ENCODE measurements around the gene PTPRD. TPM values are rescaled to one million over a fixed set of nuclear protein-coding genes. Genes with fewer than 3 reads are reported as not detected.

Gene PTPRD
- total and polyA plus RNA-seq, 2 of the 4 experiments (the other 2 are of a cell fraction) = 0.07 to 0.18 TPM

DNA sequence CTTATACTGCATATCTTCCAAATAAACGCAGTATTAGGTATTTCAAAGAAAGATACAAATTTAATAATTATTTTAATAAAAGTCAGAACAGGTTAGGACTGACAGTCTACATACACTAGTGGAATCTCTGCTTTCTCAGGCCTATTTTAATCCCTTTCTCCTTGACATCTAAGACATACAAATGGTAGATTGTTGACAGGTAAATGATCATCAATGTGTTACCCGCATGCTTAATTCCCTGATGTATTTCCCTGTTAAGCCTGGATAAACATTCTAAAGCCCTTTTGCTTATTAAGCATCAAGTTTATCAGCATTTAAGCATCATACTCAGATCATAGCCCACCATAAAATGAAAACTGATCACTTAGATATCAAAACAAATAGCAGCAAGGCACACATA lies 576.7 kb downstream of the PTPRD start:
- Histone ChIP-seq H3K18ac (ENCODE audit: low read depth, low read length) (no peak overlapping the region), H3K4me1 (ENCODE audit: control insufficient read depth, insufficient read depth, low read length) (no peaks in the 10 kb centered on the region), H3K9me1 (ENCODE audit: insufficient read depth, low read length) (no peaks in the 10 kb centered on the region), H2BK20ac (ENCODE audit: low read depth, low read length) (no peak overlapping the region), H3K4me2 (ENCODE audit: low read depth, low read length) (no peak overlapping the region), H3K23ac (ENCODE audit: low read depth, low read length) (no peak overlapping the region), H3K36me3 (ENCODE audit: control insufficient read depth, insufficient read depth, low read length) (no peaks in the 10 kb centered on the region), H3K4me3 (ENCODE audit: insufficient read depth, low read depth, low read length) (no peak overlapping the region), H3K4ac (ENCODE audit: low read depth, low read length) (no peak overlapping the region), H4K20me1 (ENCODE audit: insufficient read depth, low read length) (no peaks in the 10 kb centered on the region), H3K9ac (ENCODE audit: low read depth, low read length) (no peak overlapping the region), H4K8ac (ENCODE audit: low read depth in 2 of 2, low read length in 2 of 2) (no peak overlapping the region), H2AFZ (replicated peaks; ENCODE audit: low read length, poor library complexity) (no peak overlapping the region), H4K91ac (ENCODE audit: insufficient read depth, low read depth, low read length) (no peak overlapping the region), H3K27ac (ENCODE audit: insufficient read depth, low read length) (no peak overlapping the region), H2BK15ac (ENCODE audit: low read depth, low read length) (no peak overlapping the region), H2AK5ac (ENCODE audit: low read depth, low read length) (no peak overlapping the region), H3K27me3 (ENCODE audit: control insufficient read depth, insufficient read depth, low read length) (no peaks in the 10 kb centered on the region), H2BK5ac (ENCODE audit: low read depth, low read length, poor library complexity, severe bottlenecking) (no peak overlapping the region), H2AK9ac (replicated peaks; ENCODE audit: low read depth, low read length, poor library complexity) (no peak overlapping the region), H4K5ac (ENCODE audit: low read depth, low read length) (no peak overlapping the region), H3K79me1 (ENCODE audit: low read depth in 1 of 2, low read length in 2 of 2) (no peaks in the 10 kb centered on the region), H2BK120ac (ENCODE audit: low read depth, low read length) (no peak overlapping the region), H3K14ac (replicated peaks; ENCODE audit: low read depth, low read length) (no peak overlapping the region), H3K56ac (ENCODE audit: extremely low read depth, insufficient read depth, low read length) (no peak overlapping the region), H3K9me3 (ENCODE audit: control insufficient read depth, insufficient read depth, low read length) (no peaks in the 10 kb centered on the region)
- intact Hi-C loops (cut with micrococcal nuclease) (no loop called here), in situ Hi-C loops (cut with MboI; ENCODE audit: low sequenced_read_pairs) (no loop called here), dilution Hi-C loops (cut with HindIII; ENCODE audit: low sequenced_read_pairs, unreplicated experiment) (no loop called here)
- ChIA-PET CTCF (no interaction called here), POLR2A (ENCODE audit: unreplicated experiment) (no interaction called here)
- TF ChIP-seq CHD1 (IDR thresholded peaks at IDR 0.05; ENCODE audit: low read depth, low read length) = no peak
- no peak for TF ChIP-seq RFX5 (IDR thresholded peaks at IDR 0.05; ENCODE audit: low read depth, low read length)
- no peak for TF ChIP-seq RAD21 (IDR thresholded peaks at IDR 0.05; ENCODE audit: low read length)
- TF ChIP-seq CEBPB (IDR thresholded peaks at IDR 0.05; ENCODE audit: low read depth, low read length) = no peak
- TF ChIP-seq, protein P1, sequence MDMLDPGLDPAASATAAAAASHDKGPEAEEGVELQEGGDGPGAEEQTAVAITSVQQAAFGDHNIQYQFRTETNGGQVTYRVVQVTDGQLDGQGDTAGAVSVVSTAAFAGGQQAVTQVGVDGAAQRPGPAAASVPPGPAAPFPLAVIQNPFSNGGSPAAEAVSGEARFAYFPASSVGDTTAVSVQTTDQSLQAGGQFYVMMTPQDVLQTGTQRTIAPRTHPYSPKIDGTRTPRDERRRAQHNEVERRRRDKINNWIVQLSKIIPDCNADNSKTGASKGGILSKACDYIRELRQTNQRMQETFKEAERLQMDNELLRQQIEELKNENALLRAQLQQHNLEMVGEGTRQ (IDR thresholded peaks at IDR 0.05; ENCODE audit: low read depth, low read length) = no peak
- no peak for TF ChIP-seq FOS (IDR thresholded peaks at IDR 0.05; ENCODE audit: low read depth, low read length)
- TF ChIP-seq RCOR1 (IDR thresholded peaks at IDR 0.05; ENCODE audit: insufficient replicate concordance, low read length) = no peak
- no peak for TF ChIP-seq MXI1 (IDR thresholded peaks at IDR 0.05; ENCODE audit: borderline replicate concordance, low read depth, low read length)
- TF ChIP-seq, protein P2, sequence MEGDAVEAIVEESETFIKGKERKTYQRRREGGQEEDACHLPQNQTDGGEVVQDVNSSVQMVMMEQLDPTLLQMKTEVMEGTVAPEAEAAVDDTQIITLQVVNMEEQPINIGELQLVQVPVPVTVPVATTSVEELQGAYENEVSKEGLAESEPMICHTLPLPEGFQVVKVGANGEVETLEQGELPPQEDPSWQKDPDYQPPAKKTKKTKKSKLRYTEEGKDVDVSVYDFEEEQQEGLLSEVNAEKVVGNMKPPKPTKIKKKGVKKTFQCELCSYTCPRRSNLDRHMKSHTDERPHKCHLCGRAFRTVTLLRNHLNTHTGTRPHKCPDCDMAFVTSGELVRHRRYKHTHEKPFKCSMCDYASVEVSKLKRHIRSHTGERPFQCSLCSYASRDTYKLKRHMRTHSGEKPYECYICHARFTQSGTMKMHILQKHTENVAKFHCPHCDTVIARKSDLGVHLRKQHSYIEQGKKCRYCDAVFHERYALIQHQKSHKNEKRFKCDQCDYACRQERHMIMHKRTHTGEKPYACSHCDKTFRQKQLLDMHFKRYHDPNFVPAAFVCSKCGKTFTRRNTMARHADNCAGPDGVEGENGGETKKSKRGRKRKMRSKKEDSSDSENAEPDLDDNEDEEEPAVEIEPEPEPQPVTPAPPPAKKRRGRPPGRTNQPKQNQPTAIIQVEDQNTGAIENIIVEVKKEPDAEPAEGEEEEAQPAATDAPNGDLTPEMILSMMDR (conservative IDR thresholded peaks at IDR 0.05; ENCODE audit: low read depth, low read length) = no peak
- no peak for TF ChIP-seq MAZ (IDR thresholded peaks at IDR 0.05; ENCODE audit: borderline replicate concordance, low read depth, low read length)
- no peak for TF ChIP-seq SMC3 (IDR thresholded peaks at IDR 0.05; ENCODE audit: low read depth, low read length)
- TF ChIP-seq, protein P3, sequence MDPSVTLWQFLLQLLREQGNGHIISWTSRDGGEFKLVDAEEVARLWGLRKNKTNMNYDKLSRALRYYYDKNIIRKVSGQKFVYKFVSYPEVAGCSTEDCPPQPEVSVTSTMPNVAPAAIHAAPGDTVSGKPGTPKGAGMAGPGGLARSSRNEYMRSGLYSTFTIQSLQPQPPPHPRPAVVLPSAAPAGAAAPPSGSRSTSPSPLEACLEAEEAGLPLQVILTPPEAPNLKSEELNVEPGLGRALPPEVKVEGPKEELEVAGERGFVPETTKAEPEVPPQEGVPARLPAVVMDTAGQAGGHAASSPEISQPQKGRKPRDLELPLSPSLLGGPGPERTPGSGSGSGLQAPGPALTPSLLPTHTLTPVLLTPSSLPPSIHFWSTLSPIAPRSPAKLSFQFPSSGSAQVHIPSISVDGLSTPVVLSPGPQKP (IDR thresholded peaks at IDR 0.05; ENCODE audit: borderline replicate concordance, low read depth, low read length) = no peak
- TF ChIP-seq NFE2L2 (IDR thresholded peaks at IDR 0.05; ENCODE audit: low read depth, low read length) = no peak
- TF ChIP-seq POLR2A (IDR thresholded peaks at IDR 0.05; ENCODE audit: low read depth, low read length) = no peak
- TF ChIP-seq MAFK (IDR thresholded peaks at IDR 0.05; ENCODE audit: low read depth, low read length) = no peak
- no peak for TF ChIP-seq BHLHE40 (IDR thresholded peaks at IDR 0.05; ENCODE audit: low read depth, low read length)
- WGBS, 2 experiments (ENCODE audit: extremely low coverage in 2 of 2, insufficient read length in 1 of 2) = no CpG with 5 or more reads among the region's 2 CpGs
- DNase-seq (no peak), ATAC-seq (ENCODE audit: low read depth) (no peak)
- no TSS peak for BruUV-seq (replicated peaks)
